ENCODE measurements around the gene KRT6B. TPM values are rescaled to one million over a fixed set of nuclear protein-coding genes. Genes with fewer than 3 reads are reported as not detected.
"Not testable (repeated sequence)": the region's sequence is repeated elsewhere in the genome, so short reads cannot be mapped to it uniquely, and the experiment has no call there.

The KRT6B gene
- polyA plus RNA-seq, 1 donor, result not detected

- no peak for DNase-seq
Observed at GRCh38 chr12:52469853-52470252, 17.9 kb upstream of the KRT6B start.

GRCh38 chr12:52464897-52465296, 13.0 kb upstream of the KRT6B start:
- no peak for DNase-seq

GRCh38 chr12:52461693-52462092, 9.7 kb upstream of the KRT6B start:
- DNase-seq, result no peak

GRCh38 chr12:52458861-52459260, 6.9 kb upstream of the KRT6B start:
- DNase-seq, result no peak

- no peak for DNase-seq
Observed at GRCh38 chr12:52455821-52456220, 3.9 kb upstream of the KRT6B start.

GRCh38 chr12:52454411-52455201, 2.7 kb upstream of the KRT6B start:
- DNase-seq, result no peak

GRCh38 chr12:52448228-52448627, 3.7 kb downstream of the KRT6B start:
- DNase-seq, result no peak

GRCh38 chr12:52447196-52447595, 4.8 kb downstream of the KRT6B start:
- not testable (repeated sequence) for DNase-seq

GRCh38 chr12:52446367-52447045, 5.4 kb downstream of the KRT6B start:
- no peak for DNase-seq

GRCh38 chr12:52445876-52446275, 6.1 kb downstream of the KRT6B start:
- DNase-seq, result no peak

GRCh38 chr12:52444647-52445595, 7.0 kb downstream of the KRT6B start:
- DNase-seq, result no peak

- no peak for DNase-seq
Observed at GRCh38 chr12:52443966-52444365, 8.0 kb downstream of the KRT6B start.

- no peak for DNase-seq
Observed at GRCh38 chr12:52442600-52443061, 9.3 kb downstream of the KRT6B start.

GRCh38 chr12:52441320-52441911, 10.5 kb downstream of the KRT6B start:
- DNase-seq, result no peak

- no peak for DNase-seq
Observed at GRCh38 chr12:52440821-52441319, 11.1 kb downstream of the KRT6B start.

- no peak for DNase-seq
Observed at GRCh38 chr12:52439845-52440244, 12.1 kb downstream of the KRT6B start.

GRCh38 chr12:52439420-52439819, 12.5 kb downstream of the KRT6B start:
- DNase-seq, result no peak

- DNase-seq, result no peak
Observed at GRCh38 chr12:52438305-52439301, 13.3 kb downstream of the KRT6B start.

GRCh38 chr12:52437508-52437907, 14.4 kb downstream of the KRT6B start:
- DNase-seq, result no peak

- DNase-seq, result no peak
Observed at GRCh38 chr12:52436828-52437474, 15.0 kb downstream of the KRT6B start.
